Transverse colon (tissue), 4 donors: ENCODE measurements around the gene CARM1. TPM values are rescaled to one million over a fixed set of nuclear protein-coding genes. Genes with fewer than 3 reads are reported as not detected.
"Not testable (repeated sequence)": the region's sequence is repeated elsewhere in the genome, so short reads cannot be mapped to it uniquely, and the experiment has no call there.

Experiments used
- DNase-seq: peaks from one replicate; pipeline ENCODE4 v3.0.0-alpha.2; 2019
- H3K27ac ChIP-seq, 4 donors: fragments of 200-600 bp; sonication (generic); 2 replicates each; pipeline ENCODE4 v1.5.1; 2016 to 2018; ENCODE audit warnings: inconsistent platforms in 4 of 4
- H3K27me3 ChIP-seq: fragments of 200-600 bp; sonication (generic); 2 replicates; pipeline ENCODE4 v1.5.1; 2017; ENCODE audit warnings: inconsistent platforms
- H3K36me3 ChIP-seq, 4 donors: fragments of 200-600 bp; sonication (generic); 2 replicates each; pipeline ENCODE4 v1.5.1; 2017 to 2019; ENCODE audit warnings: inconsistent platforms in 4 of 4
- H3K4me1 ChIP-seq, 4 donors: fragments of 200-600 bp; sonication (generic); 2 replicates each; pipeline ENCODE4 v1.5.1; 2017 to 2020; ENCODE audit warnings: inconsistent platforms in 4 of 4
- H3K4me3 ChIP-seq, 4 donors: fragments of 200-600 bp; sonication (generic); 1 replicate in 1 of 4; 2 replicates in 3 of 4; pipeline versions ENCODE4 v1.5.1 to v1.6.1; 2017 to 2019; ENCODE audit warnings: inconsistent platforms in 4 of 4
- H3K9me3 ChIP-seq, 2 donors: fragments of 200-600 bp; sonication (generic); 2 replicates each; pipeline ENCODE4 v1.5.1; 2017 to 2019; ENCODE audit warnings: inconsistent platforms in 2 of 2
- EP300 ChIP-seq: sonication (generic); formaldehyde crosslinking; IDR thresholded peaks from one replicate; pipeline ENCODE4 v1.6.1; 2017; ENCODE audit warnings: antibody characterized with exemption, low read depth
- POLR2A ChIP-seq: fragments of 450-650 bp; IDR thresholded peaks from one replicate; pipeline ENCODE4 v1.6.1; 2016; ENCODE audit warnings: antibody characterized with exemption, mild to moderate bottlenecking, moderate library complexity
- POLR2AphosphoS5 ChIP-seq, 3 donors: sonication (generic); formaldehyde crosslinking; IDR thresholded peaks; one replicate each; pipeline ENCODE4 v1.6.1; 2016; ENCODE audit warnings: antibody characterized with exemption in 3 of 3
- WGBS, 2 donors: methylation state at CpG; one replicate each; pipeline ENCODE4 v1.1.5; 2018; ENCODE audit warnings: low coverage in 1 of 2; 5-methylcytosine and 5-hydroxymethylcytosine counted together
- in situ Hi-C, 4 donors: fragments of 200-750 bp; cut with MboI; loops; one replicate each; pipeline versions ENCODE4 v1.15.0 to v1.15.1; 2017; ENCODE audit warnings: low sequenced_read_pairs in 3 of 4, low pct_ligation_motif_present in 1 of 4, low pct_unique_long_range_greater_than_20kb in 1 of 4
- intact Hi-C: fragments of 100-400 bp; cut with DNase I; formaldehyde crosslinking; loops from one replicate; pipeline ENCODE4 v1.15.1; 2023; ENCODE audit warnings: low total_unique reads
- total RNA-seq, 4 donors: library from RNA; depleted of rRNA; stranded (reverse); fragments of >200 nt; gene quantifications; one replicate each; pipeline ENCODE4 v1.1.0, GENCODE V29; 2016
- TF ChIP-seq, protein P1 (sequence below), 5 experiments: fragments of 200-600 bp in 3 of 5; fragments of 450-650 bp in 2 of 5; sonication (generic) in 3 of 5; IDR thresholded peaks; 1 replicate in 2 of 5; 2 replicates in 3 of 5; pipeline ENCODE4 v1.5.1; 2016 to 2017; ENCODE audit warnings: antibody characterized with exemption in 5 of 5, inconsistent platforms in 3 of 5, mild to moderate bottlenecking in 2 of 5, moderate library complexity in 1 of 5

The CARM1 gene
- total RNA-seq, 4 donors from 2014 or later = 24.9 to 47.6 (median 35.6) TPM

DNA sequence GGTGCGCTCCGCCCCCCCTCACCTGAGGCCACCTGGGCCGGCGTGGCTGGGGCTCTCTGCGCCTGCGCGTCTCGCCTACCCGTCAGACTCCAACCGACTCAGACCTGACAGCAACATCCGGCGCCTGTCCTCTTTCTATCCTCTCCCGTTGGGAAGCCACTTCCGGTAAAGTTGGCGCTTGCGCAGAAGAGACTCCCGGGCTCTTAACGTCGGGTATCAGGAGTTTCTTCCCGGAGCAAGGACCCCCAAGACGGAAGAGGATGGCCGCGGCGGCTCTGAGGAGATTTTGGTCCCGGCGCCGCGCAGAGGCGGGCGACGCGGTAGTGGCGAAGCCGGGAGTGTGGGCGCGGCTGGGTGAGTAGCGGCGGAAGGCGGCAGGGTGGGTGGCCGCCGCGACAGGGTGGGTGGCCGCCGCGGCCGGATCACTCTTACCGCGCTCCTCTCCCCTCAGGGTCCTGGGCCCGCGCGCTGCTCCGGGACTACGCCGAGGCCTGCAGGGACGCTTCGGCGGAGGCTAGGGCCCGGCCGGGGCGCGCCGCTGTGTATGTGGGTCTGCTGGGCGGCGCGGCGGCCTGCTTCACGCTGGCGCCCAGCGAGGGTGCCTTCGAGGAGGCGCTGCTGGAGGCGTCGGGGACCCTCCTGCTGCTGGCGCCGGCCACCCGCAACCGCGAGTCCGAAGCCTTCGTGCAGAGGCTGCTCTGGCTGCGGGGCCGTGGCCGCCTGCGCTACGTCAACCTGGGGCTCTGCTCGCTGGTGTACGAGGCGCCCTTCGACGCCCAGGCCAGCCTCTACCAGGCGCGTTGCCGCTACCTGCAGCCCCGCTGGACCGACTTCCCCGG lies 57.4 kb downstream of the CARM1 start, which contains the start of the genes TIMM29 and YIPF2:
TIMM29 (plus strand) TSS at position 249 of the 839 bp plus-strand sequence; CDS start at position 261, 12 bp downstream.
YIPF2 (minus strand) TSS at position 77 of the 839 bp plus-strand sequence. CDS start 229 bp downstream, outside the sequence.
- Histone ChIP-seq H3K36me3 (peaks cover 0 to 3% (median 0%) of the 10 kb centered on the region in 4 donors), H3K9me3 (no peaks in the 10 kb centered on the region), H3K27me3 (no peaks in the 10 kb centered on the region), H3K4me1 (peaks cover 14 to 26% (median 18%) of the 10 kb centered on the region in 4 donors), H3K4me3 (peak within 1 kb of the TSS; percentile 65 to 92 (median 77)), H3K27ac (peak within 1 kb of the TSS; percentile 86 to 92 (median 89))
- intact Hi-C loops = loop anchor here (10.0 kb wide), 1 partner anchor 54 kb away; the partner anchor contains the start of gene CARM1
- DNase-seq = peak; percentile 98
- WGBS, 2 donors = 0% methylated on average over 36 of the region's 96 CpGs; no CpG with 5 or more reads in 1 of the 2 donors
- in situ Hi-C loops = no loop called here
- TF ChIP-seq EP300 = no peak
- peak; percentile 71 for TF ChIP-seq POLR2A
- peak; percentile 65 to 77 (median 72) for TF ChIP-seq POLR2AphosphoS5 (IDR thresholded peaks at IDR 0.05)

DNA sequence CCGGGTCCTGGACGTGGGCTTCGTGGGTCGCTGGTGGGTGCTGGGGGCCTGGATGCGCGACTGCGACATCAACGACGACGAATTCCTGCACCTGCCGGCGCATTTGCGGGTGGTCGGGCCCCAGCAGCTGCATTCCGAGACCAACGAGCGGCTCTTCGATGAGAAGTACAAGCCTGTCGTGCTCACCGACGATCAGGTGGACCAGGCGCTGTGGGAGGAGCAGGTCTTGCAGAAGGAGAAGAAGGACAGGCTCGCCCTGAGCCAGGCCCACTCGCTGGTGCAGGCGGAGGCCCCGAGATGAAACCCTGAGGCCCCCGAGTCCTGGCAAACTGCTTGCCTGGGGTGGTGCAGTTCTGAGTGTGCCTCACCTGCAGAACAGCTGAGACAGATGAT lies 58.0 kb downstream of the CARM1 start:
- Histone ChIP-seq H3K27me3 (no peaks in the 10 kb centered on the region), H3K36me3 (no peaks in the 10 kb centered on the region), H3K9me3 (no peaks in the 10 kb centered on the region), H3K4me3 (peak overlapping the region; percentile 65 to 92 (median 77)), H3K27ac (peak overlapping the region; percentile 86 to 92 (median 89)), H3K4me1 (peaks cover 14 to 26% (median 18%) of the 10 kb centered on the region in 4 donors)
- WGBS, 2 donors = 2% methylated on average over 27 of the region's 27 CpGs; no CpG with 5 or more reads in 1 of the 2 donors
- TF ChIP-seq, protein P1, sequence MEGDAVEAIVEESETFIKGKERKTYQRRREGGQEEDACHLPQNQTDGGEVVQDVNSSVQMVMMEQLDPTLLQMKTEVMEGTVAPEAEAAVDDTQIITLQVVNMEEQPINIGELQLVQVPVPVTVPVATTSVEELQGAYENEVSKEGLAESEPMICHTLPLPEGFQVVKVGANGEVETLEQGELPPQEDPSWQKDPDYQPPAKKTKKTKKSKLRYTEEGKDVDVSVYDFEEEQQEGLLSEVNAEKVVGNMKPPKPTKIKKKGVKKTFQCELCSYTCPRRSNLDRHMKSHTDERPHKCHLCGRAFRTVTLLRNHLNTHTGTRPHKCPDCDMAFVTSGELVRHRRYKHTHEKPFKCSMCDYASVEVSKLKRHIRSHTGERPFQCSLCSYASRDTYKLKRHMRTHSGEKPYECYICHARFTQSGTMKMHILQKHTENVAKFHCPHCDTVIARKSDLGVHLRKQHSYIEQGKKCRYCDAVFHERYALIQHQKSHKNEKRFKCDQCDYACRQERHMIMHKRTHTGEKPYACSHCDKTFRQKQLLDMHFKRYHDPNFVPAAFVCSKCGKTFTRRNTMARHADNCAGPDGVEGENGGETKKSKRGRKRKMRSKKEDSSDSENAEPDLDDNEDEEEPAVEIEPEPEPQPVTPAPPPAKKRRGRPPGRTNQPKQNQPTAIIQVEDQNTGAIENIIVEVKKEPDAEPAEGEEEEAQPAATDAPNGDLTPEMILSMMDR (IDR thresholded peaks at IDR 0.05) = no peak
- intact Hi-C loops (loop anchor here (10.0 kb wide), 1 partner anchor 55 kb away; the partner anchor contains the start of gene CARM1), in situ Hi-C loops (no loop called here)
- no peak for DNase-seq

DNA sequence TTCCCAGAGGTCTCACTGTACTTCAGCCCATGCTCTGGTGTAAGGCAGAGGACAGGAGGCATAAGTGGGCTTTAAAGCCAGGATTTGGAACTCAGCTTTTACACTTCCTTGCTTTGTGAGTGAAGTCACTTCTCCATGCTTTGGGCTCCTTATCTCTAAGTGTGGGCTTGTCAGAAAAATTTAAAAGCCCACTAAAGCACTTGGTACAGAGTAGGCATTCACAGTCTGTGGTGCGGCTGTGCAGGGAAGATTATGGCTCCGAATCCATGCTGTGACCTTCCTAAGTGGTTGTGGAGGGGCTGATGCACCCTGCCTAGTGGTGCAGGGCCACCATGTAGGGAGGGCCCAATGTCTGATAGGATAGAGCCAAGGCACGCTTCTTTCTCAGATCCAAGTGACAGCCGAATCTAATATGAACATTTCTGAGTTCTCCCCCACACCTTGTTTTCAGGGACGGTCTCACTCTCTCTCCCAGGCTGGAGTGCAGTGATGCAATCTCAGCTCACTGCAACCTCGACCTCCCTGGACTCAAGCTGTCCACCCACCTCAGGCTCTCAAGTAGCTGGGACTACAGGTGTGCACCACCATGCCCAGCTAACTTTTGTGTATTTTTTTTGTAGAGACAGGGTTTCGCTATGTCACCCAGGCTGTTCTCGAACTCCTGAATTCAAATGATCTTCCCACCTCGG lies 64.2 kb downstream of the CARM1 start:
- H3K9me3 ChIP-seq = no peaks in the 10 kb centered on the region
- H3K27ac ChIP-seq = no peak overlapping the region
- DNase-seq = no peak
- H3K36me3 ChIP-seq = no peaks in the 10 kb centered on the region
- H3K4me3 ChIP-seq = no peak overlapping the region
- in situ Hi-C loops (loop anchor here in 1 of 4 donors (10.0 kb wide), 1 partner anchor 189 kb away; no protein-coding TSS in a partner anchor), intact Hi-C loops (no loop called here)
- no peaks in the 10 kb centered on the region for H3K27me3 ChIP-seq
- TF ChIP-seq EP300 = no peak
- no peak for TF ChIP-seq POLR2A
- 94% methylated on average over 9 of the region's 9 CpGs; no CpG with 5 or more reads in 1 of the 2 donors for WGBS, 2 donors
- peaks cover 0 to 19% (median 8%) of the 10 kb centered on the region in 4 donors for H3K4me1 ChIP-seq

DNA sequence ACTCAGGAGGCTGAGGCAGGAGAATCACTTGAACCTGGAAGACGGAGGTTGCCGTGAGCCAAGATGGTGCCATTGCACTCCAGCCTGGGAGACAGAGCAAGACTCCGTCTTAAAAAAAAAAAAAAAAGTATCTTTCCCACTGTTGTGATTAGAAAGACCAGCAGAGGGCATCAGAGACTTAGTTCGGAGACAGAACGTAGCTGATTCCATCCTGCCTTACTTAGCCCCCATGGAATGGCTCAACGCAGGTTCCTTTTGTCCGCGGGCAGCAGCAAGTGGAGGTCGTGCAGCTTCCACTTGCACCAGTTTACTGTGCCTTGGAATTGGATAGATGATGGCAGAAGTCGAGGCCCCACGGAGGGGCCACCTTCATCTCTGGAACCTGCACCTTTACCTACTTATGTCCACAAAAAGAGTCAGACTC lies 65.3 kb downstream of the CARM1 start:
- Histone ChIP-seq H3K4me1 (peaks cover 0 to 20% (median 8%) of the 10 kb centered on the region in 4 donors), H3K27ac (peak overlapping the region; percentile 24 to 58 (median 47)), H3K36me3 (no peaks in the 10 kb centered on the region), H3K9me3 (no peaks in the 10 kb centered on the region), H3K4me3 (no peak overlapping the region), H3K27me3 (no peaks in the 10 kb centered on the region)
- in situ Hi-C loops (loop anchor here in 1 of 4 donors (10.0 kb wide), 1 partner anchor 188 kb away; no protein-coding TSS in a partner anchor), intact Hi-C loops (no loop called here)
- DNase-seq = peak; percentile 40
- TF ChIP-seq POLR2A (no peak), EP300 (no peak), POLR2AphosphoS5 (IDR thresholded peaks at IDR 0.05) (no peak)
- TF ChIP-seq, protein P1 (IDR thresholded peaks at IDR 0.05) = peak; percentile 60 to 79 (median 64)
- WGBS, 2 donors = 0 to 4% methylated on average over 2 to 11 of the region's 11 CpGs

DNA sequence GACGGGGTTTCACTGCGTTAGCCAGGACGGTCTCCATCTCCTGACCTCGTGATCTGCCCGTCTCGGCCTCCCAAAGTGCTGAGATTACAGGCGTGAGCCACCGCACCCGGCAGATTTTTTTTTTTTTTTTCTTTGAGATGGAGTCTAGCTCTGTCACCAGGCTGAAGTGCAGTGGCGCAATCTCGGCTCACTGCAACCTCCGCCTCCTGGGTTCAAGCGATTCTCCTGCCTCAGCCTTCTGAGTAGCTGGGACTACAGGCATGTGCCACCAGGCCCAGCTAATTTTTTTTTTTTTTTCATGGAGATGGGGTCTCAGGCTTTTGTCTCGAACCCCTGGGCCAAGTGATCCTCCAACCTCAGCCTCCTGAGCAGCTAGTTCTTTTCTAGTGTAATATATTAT lies 70.3 kb downstream of the CARM1 start:
- H3K4me3 ChIP-seq, H3K27me3 ChIP-seq, in situ Hi-C loops, intact Hi-C loops, DNase-seq, H3K36me3 ChIP-seq, H3K9me3 ChIP-seq: not testable (repeated sequence)
- Histone ChIP-seq H3K27ac (peak overlapping the region in 3 of 4 donors; percentile 48 to 58 (median 48)), H3K4me1 (peaks cover 0 to 32% (median 9%) of the 10 kb centered on the region in 4 donors)
- 58 to 67% methylated on average over 9 to 14 of the region's 14 CpGs for WGBS, 2 donors

DNA sequence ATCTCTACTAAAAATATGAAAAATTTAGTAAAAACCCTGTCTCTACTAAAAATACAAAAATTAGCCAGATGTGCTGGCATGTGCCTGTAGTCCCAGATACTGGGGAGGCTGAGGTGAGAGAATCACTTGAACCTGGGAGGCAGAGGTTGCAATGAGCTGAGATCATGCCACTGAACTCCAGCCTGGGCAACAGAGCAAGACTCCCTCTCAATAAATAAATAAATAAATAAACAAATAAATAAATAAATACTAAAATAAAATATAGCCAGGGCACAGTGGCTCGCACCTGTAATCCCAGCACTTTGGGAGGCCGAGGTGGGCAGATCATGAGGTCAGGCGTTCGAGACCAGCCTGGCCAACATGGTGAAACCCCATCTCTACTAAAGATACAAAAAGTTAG lies 72.1 kb downstream of the CARM1 start:
- DNase-seq, intact Hi-C loops, H3K27me3 ChIP-seq, in situ Hi-C loops, H3K27ac ChIP-seq, H3K9me3 ChIP-seq, H3K4me3 ChIP-seq, H3K36me3 ChIP-seq: not testable (repeated sequence)
- peaks cover 0 to 26% (median 7%) of the 10 kb centered on the region in 4 donors for H3K4me1 ChIP-seq
- 91 to 100% methylated on average over 4 of the region's 4 CpGs for WGBS, 2 donors
